GM21786 (cell line): ENCODE results near the gene RAB15.

ENCODE experiments used
- ATAC-seq: cut with Tn5 transposase; IDR thresholded peaks from one replicate; pipeline ENCODE4 v1.9.1; 2021; ENCODE audit not compliant: unreplicated experiment

Gene RAB15

GRCh38 chr14:64990939-64991338 lies 18.8 kb upstream of the RAB15 start:
- ATAC-seq, result no peak

GRCh38 chr14:64990296-64990695 lies 18.2 kb upstream of the RAB15 start:
- ATAC-seq, result no peak

- no peak for ATAC-seq
Observed at GRCh38 chr14:64987438-64987767, 15.3 kb upstream of the RAB15 start.

- ATAC-seq, result peak; percentile 87
Observed at GRCh38 chr14:64986648-64987437, 14.7 kb upstream of the RAB15 start, which contains the start of gene FNTB. Gene FNTB, plus strand, starts transcription at chr14:64986895. Its CDS starts 59 bp downstream, at chr14:64986954.

- ATAC-seq, result no peak
Observed at GRCh38 chr14:64983439-64984310, 11.5 kb upstream of the RAB15 start.

- no peak for ATAC-seq
Observed at GRCh38 chr14:64979336-64980074, 7.4 kb upstream of the RAB15 start.

- no peak for ATAC-seq
Observed at GRCh38 chr14:64974563-64974962, 2.4 kb upstream of the RAB15 start.

DNA sequence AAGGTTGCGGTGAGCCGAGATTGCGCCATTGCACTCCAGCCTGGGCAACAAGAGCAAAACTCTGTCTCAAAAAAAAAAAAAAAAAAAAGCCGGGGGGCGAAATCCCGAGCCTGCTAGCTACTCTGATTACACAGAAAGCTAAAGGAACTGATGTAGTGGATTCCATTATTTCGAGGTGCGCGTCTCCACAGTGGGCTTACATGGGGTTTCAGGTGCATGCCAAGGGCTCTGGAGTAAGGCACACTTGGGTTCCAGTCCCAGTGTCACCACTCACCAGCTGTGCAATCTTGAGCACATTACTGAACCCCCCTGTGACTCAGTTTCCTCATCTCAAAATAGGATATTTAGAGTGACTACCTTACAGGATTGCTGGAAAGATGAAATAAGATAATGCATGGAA lies 1.7 kb upstream of the RAB15 start:
- no peak for ATAC-seq

DNA sequence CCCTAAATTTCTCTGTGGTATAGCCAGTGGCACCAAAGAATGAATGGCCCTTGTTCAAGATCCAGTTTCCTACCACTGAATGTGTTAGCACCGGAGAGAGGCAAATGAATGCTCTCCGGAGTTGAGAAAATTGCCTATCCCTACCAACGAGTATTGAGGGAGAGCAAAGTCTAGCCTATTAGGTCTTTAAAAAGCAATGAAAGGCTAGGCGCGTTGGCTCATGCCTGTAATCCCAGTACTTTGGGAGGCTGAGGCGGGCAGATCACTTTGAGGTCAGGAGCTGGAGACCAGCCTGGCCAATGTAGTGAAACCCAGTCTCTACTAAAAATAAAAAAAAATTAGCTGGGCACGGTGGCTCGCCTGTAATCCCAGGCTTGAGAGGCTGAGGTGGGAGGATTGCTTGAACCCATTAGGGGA lies 898 bp upstream of the RAB15 start:
- no peak for ATAC-seq

DNA sequence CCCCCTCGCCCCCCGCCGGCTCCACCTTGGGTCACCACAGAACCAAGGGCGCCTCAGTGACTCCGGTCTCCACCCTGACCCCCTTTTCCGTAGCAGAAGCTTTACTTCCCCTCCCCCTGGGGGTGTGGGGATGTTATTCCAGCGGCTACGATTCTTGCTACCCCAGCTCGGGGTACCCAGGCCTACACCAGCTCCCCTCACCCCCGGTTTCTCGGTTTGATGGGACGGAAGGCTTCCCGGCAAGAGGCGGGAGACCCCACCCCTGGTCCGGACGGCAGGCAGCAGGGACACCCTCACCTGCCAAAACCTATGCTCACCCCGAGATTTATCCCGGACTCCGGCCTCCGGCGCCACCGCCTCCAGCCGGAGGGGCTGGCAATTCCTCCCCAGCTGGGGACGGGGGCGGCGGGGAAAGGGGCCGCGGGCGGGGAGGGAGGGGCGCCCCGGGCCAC lies 619 bp downstream of the RAB15 start:
- ATAC-seq, result no peak

DNA sequence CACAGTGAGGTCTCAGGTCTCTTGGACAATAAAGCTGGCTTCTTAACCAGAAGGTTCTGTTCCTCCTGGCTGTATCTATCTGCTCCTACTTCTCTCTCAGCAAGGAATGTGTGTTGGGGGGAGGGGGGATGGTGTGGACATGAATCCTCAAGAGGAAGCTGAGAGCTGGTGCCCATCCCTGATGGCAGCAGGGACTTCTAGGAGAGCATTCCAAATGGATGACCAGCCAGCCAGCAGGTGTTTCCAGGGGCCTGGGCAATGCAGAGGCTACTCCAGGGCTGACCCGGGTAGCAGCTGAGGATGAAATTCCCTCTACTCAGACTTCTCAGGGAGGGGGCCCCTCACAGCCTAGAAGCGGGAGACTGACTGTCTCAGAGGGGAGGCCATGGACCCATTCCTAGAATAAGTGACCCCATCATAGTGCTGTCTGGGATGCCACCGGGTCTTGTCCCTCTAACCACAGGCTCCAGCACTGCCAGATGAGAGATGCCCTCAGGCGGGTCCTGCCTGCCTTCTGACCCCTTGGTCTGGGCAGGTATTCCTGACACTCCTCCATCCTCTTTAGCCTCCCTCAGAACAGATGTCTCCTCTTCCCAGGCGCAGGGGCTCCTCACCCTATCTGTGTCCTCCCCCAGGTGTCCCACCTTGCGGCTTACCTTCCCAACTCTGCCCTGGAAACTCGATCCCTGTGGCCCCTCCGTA lies 1.2 kb downstream of the RAB15 start:
- ATAC-seq, result no peak

GRCh38 chr14:64970041-64970440 lies 2.1 kb downstream of the RAB15 start:
- no peak for ATAC-seq

DNA sequence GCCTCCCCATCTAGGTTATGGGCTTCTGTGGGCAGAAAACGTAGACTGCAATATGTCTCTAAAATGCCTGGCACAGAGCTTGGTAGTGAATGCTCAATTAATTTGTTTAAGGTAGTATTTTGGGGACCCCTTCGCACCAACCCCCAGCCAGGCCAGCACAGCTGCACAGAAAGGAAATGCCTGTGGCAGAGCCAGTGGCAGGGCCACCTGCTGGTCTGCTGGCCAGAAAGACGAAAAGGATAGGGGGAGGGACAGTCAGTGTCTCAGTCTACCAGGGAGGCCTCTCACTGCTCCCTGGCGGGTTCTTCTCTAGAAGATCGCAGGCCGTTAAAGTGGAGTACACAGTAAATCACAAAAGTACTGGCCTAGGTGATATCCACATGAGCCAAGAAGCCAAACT lies 3.5 kb downstream of the RAB15 start:
- ATAC-seq, result no peak

DNA sequence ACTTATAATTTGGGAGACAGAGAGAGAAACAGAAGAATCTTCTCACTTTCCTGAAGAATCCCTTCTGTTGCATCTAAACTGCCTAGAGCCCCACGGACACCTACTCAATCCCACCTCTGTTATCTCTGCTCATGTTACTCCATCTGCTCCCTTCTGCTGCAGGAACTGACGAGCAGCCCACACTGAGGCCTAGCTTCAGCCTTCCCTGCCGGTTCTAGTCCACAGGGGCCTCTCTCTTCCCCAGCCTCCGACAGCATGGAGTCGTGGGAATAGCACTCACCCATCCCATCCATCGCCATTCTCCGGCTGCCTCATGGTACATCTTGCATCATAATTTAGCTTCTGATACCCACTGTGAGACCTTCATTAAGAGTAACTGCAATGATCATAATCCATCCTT lies 4.0 kb downstream of the RAB15 start:
- no peak for ATAC-seq

GRCh38 chr14:64966976-64967375 lies 5.2 kb downstream of the RAB15 start:
- no peak for ATAC-seq

- ATAC-seq, result no peak
Observed at GRCh38 chr14:64965356-64966000, 6.7 kb downstream of the RAB15 start.

DNA sequence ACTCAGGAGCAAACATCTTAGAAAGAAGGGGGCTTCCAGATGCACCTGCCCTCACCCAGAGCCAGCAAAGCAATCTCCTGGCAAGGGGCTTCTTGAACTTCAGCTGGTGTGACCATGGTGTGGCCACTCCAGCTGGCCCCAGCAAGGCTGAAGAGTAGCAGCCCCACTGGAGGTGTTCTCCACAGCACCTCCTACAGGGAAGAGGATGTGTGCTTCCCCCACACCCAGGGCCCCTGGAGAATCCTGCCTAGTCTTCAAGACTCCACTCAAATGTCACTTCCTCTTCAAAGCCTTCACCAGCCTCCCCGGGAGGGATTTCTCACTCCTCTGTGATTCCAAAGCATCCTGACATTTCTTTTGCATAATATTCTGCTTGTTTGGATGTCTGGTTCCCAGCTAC lies 8.5 kb downstream of the RAB15 start:
- ATAC-seq, result no peak

DNA sequence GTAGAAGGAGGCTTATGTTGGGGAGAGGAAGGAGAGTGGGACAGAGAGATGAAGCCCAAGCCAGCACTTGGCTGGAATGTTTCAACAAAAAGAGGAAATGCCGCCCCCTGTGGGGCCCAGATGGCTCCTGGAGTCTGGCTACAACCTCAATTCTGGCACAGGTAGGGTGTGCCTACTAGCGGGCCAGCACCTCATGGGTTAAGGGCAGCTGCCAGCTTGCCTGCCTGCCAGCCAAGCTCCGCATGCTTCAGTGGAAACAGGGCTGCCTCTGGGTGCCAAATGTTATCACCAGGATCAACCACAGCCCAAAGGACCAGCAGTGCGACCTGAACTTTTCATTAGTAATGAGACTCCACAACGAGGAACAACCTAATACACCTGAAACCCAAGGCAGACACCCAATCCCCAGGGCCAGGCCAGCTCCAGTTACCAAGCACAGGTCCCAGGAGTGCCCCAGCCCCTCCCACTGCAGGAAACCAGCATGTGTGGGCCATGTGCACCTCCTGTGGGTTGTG lies 11.3 kb downstream of the RAB15 start:
- no peak for ATAC-seq

DNA sequence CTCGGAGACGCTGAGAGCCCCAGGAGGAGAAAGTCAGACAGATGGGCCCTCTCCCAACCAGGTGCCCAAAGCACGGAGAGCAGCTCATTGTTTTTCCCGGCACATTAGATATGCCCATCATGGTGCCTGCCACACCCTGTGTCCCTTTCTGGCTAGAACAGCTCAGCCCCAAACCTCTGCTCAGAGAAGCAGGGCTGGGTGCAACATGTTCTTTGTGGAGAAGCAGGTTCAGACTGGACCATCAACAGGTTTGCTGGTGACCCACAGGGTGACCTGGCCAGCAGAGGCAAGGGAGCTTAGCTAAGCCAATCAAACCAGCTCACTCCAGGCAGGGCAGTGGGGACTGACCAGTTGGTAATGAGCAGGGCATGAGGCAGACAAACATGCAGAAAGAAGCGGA lies 13.4 kb downstream of the RAB15 start:
- no peak for ATAC-seq

DNA sequence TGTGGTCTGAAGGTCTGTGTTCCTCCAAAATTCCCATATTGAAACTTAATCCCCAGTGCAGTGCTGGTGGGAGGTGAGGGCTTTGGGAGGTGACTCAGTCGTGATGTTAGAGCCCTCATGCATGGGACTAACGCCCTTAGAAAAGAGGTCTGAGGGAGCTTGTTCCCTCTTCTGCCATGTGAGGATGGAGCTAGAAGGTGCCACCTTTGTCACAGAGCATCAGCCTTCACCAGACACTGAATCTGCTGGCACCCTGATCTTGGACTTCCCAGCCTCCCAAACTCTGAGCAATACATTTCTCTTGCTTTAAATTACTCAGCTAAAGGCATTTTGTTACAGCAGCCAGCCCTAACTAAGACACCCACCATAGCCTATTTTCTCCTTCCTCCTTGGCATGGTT lies 13.9 kb downstream of the RAB15 start:
- ATAC-seq, result no peak
